ENCODE results near the gene TRIM56. TPM values are rescaled to one million over a fixed set of nuclear protein-coding genes. Genes with fewer than 3 reads are reported as not detected.
"Not testable (repeated sequence)": the region's sequence is repeated elsewhere in the genome, so short reads cannot be mapped to it uniquely, and the experiment has no call there.

TRIM56 gene
- total RNA-seq, 1 donor = 16.0 TPM

GRCh38 chr7:101099969-101100781 lies 14.9 kb downstream of the TRIM56 start:
- no peak overlapping the region for H3K4me3 ChIP-seq (ENCODE audit: low read depth, low read length)
- peak; percentile 98 for DNase-seq (ENCODE audit: low read depth)

GRCh38 chr7:101100858-101101847 lies 15.9 kb downstream of the TRIM56 start:
- no peak for TF ChIP-seq CTCF (IDR thresholded peaks at IDR 0.05; ENCODE audit: insufficient read depth, low read depth, low read length)
- no peak overlapping the region for H3K4me3 ChIP-seq (ENCODE audit: low read depth, low read length)
- no peak for DNase-seq (ENCODE audit: low read depth)

More at GRCh38 chr7:101099969-101100781, 14.9 kb downstream of the TRIM56 start:
- no peak for TF ChIP-seq CTCF (IDR thresholded peaks at IDR 0.05; ENCODE audit: insufficient read depth, low read depth, low read length)

- no peak for TF ChIP-seq CTCF (IDR thresholded peaks at IDR 0.05; ENCODE audit: insufficient read depth, low read depth, low read length)
- H3K4me3 ChIP-seq (ENCODE audit: low read depth, low read length) = no peak overlapping the region
- DNase-seq (ENCODE audit: low read depth) = no peak
Measured at GRCh38 chr7:101102026-101102425, 16.7 kb downstream of the TRIM56 start.

GRCh38 chr7:101103701-101104100 lies 18.4 kb downstream of the TRIM56 start:
- not testable (repeated sequence) for H3K4me3 ChIP-seq (ENCODE audit: low read depth, low read length); DNase-seq (ENCODE audit: low read depth)

GRCh38 chr7:101104193-101104713 lies 19.0 kb downstream of the TRIM56 start:
- no peak for DNase-seq (ENCODE audit: low read depth)
- TF ChIP-seq CTCF (IDR thresholded peaks at IDR 0.05; ENCODE audit: insufficient read depth, low read depth, low read length) = no peak
- no peak overlapping the region for H3K4me3 ChIP-seq (ENCODE audit: low read depth, low read length)

GRCh38 chr7:101104799-101105198 lies 19.5 kb downstream of the TRIM56 start:
- DNase-seq (ENCODE audit: low read depth) = no peak
- H3K4me3 ChIP-seq (ENCODE audit: low read depth, low read length) = no peak overlapping the region
- TF ChIP-seq CTCF (IDR thresholded peaks at IDR 0.05; ENCODE audit: insufficient read depth, low read depth, low read length) = no peak

- DNase-seq (ENCODE audit: low read depth); H3K4me3 ChIP-seq (ENCODE audit: low read depth, low read length): not testable (repeated sequence)
Measured at GRCh38 chr7:101105248-101105647, 20.0 kb downstream of the TRIM56 start.

All from fibroblast of villous mesenchyme (primary cell).